SK-N-MC (cell line): Measurements from ENCODE around the gene PCSK2.
A peak's percentile ranks its signal among the peaks of the same experiment; 100 is the strongest.

Experiments
- DNase-seq: peaks from one replicate; pipeline ENCODE4 v3.0.0-alpha.2; 2011; ENCODE audit warnings: low read depth, low spot score
- H3K27ac ChIP-seq: fragments of 200-600 bp; sonication (generic); 2 replicates; pipeline ENCODE4 v1.5.1; 2016; ENCODE audit warnings: mixed run types
- H3K36me3 ChIP-seq: fragments of 200-600 bp; sonication (generic); 2 replicates; pipeline ENCODE4 v1.6.1; 2017; ENCODE audit warnings: antibody characterized with exemption, low read length, mixed read lengths; ENCODE audit not compliant: insufficient read depth
- H3K4me3 ChIP-seq: fragments of 200-600 bp; sonication (generic); 2 replicates; pipeline ENCODE4 v1.5.1; 2016
- H3K9ac ChIP-seq: fragments of 200-600 bp; sonication (generic); 2 replicates; pipeline ENCODE4 v1.8.0; 2017; ENCODE audit warnings: mixed run types, mixed read lengths; ENCODE audit not compliant: insufficient read length
- H3K9me3 ChIP-seq: fragments of 200-600 bp; sonication (generic); 2 replicates; pipeline ENCODE4 v1.6.1; 2017; ENCODE audit warnings: low read depth, mild to moderate bottlenecking, antibody characterized with exemption, low read length, moderate library complexity, mixed read lengths
- EZH2 ChIP-seq: fragments of 200-600 bp; sonication (generic); IDR thresholded peaks from one replicate; pipeline ENCODE4 v1.6.1; 2017; ENCODE audit warnings: antibody characterized with exemption
- FOXP2 ChIP-seq: optimal IDR thresholded peaks from 2 replicates; pipeline ENCODE3; 2011; ENCODE audit warnings: mild to moderate bottlenecking, moderate library complexity; ENCODE audit not compliant: insufficient read depth; ENCODE audit errors: extremely low read length, control extremely low read depth
- POLR2AphosphoS5 ChIP-seq: IDR thresholded peaks from 2 replicates; pipeline ENCODE4 v1.6.1; 2012; ENCODE audit warnings: mild to moderate bottlenecking, low read depth, low read length, borderline replicate concordance

The PCSK2 gene

DNA sequence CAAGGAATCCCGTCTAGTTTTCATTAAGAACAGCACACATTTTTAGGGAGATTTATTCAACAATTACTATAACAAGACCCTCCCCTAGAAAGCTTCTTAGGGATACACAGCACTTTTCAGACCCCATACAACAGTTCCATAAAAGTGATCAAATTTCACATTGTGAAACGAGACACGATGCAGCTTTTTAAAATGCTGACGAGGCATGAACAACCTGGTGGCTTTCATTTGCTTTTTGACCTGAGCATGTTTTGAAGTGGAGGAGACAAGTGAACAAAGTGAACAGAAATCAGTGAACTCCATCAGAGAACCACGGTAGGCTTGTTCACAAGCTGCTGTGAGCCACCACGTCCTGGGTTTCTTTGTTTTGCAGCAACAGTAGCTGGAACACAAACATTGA is 112.2 kb downstream of the PCSK2 start:
- H3K4me3 ChIP-seq, result no peak overlapping the region
- H3K9ac ChIP-seq, result no peak overlapping the region
- peak overlapping the region; percentile 30 for H3K27ac ChIP-seq
- no peak for DNase-seq
- H3K36me3 ChIP-seq, result no peaks in the 10 kb centered on the region
- TF ChIP-seq POLR2AphosphoS5, result no peak
- TF ChIP-seq FOXP2, result no peak
- no peak for TF ChIP-seq EZH2
- H3K9me3 ChIP-seq, result no peaks in the 10 kb centered on the region

- no peak for TF ChIP-seq POLR2AphosphoS5
- TF ChIP-seq EZH2, result no peak
- TF ChIP-seq FOXP2, result no peak
- H3K4me3 ChIP-seq, result no peak overlapping the region
- DNase-seq, result no peak
- H3K36me3 ChIP-seq, result no peaks in the 10 kb centered on the region
- H3K9ac ChIP-seq, result no peak overlapping the region
- peak overlapping the region; percentile 56; the same call in 1 of the 2 replicates for H3K27ac ChIP-seq
- H3K9me3 ChIP-seq, result no peaks in the 10 kb centered on the region
These were observed 116.3 kb downstream of the PCSK2 start for GRCh38 chr20:17343091-17343490.

- Histone ChIP-seq H3K36me3 (no peaks in the 10 kb centered on the region), H3K9me3 (no peaks in the 10 kb centered on the region), H3K4me3 (peak overlapping the region; percentile 66), H3K9ac (no peak overlapping the region), H3K27ac (peak overlapping the region; percentile 56; the same call in 1 of the 2 replicates)
- TF ChIP-seq POLR2AphosphoS5 (no peak; the same call in 1 of the 2 replicates), FOXP2 (no peak), EZH2 (no peak)
- DNase-seq, result no peak
These were observed 117.0 kb downstream of the PCSK2 start for GRCh38 chr20:17343656-17344452.

GRCh38 chr20:17344790-17345189 is 118.0 kb downstream of the PCSK2 start:
- DNase-seq, result no peak
- H3K36me3 ChIP-seq, result no peaks in the 10 kb centered on the region
- H3K9ac ChIP-seq, result no peak overlapping the region
- H3K9me3 ChIP-seq, result no peaks in the 10 kb centered on the region
- peak overlapping the region; percentile 56; the same call in 1 of the 2 replicates for H3K27ac ChIP-seq
- TF ChIP-seq POLR2AphosphoS5 (no peak), FOXP2 (no peak), EZH2 (no peak)
- peak overlapping the region; percentile 66; the same call in 1 of the 2 replicates for H3K4me3 ChIP-seq

GRCh38 chr20:17345321-17345720 is 118.5 kb downstream of the PCSK2 start:
- no peaks in the 10 kb centered on the region for H3K36me3 ChIP-seq
- no peak overlapping the region for H3K9ac ChIP-seq
- TF ChIP-seq EZH2, result no peak
- TF ChIP-seq POLR2AphosphoS5, result no peak
- TF ChIP-seq FOXP2, result no peak
- H3K9me3 ChIP-seq, result no peaks in the 10 kb centered on the region
- no peak overlapping the region for H3K27ac ChIP-seq
- H3K4me3 ChIP-seq, result no peak overlapping the region
- no peak for DNase-seq

DNA sequence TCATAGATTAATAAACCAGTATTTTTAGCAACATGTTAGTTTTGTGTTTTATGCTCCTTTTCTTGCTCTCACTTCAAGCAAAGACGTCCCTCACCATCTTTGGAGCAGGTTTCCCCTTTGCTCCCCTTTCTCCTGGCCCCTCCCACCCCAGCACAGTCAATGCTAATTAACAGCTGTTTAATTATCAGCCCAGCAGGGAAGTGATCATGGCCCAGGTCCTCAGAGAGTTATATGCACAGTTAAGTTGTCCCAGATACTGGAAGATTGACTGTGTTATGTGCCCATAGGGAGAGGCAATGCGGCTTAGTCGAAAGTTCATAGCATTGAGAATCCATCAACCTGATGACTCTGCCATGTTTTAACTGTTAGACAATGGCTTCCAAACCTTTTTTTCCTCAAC is 123.5 kb downstream of the PCSK2 start:
- Histone ChIP-seq H3K9ac (no peak overlapping the region), H3K36me3 (no peaks in the 10 kb centered on the region), H3K4me3 (no peak overlapping the region), H3K9me3 (no peaks in the 10 kb centered on the region), H3K27ac (no peak overlapping the region)
- TF ChIP-seq EZH2, result no peak
- no peak for DNase-seq

- H3K27ac ChIP-seq, result peak overlapping the region; percentile 44; the same call in 1 of the 2 replicates
- TF ChIP-seq POLR2AphosphoS5, result no peak
- no peak for TF ChIP-seq EZH2
- TF ChIP-seq FOXP2, result no peak
- DNase-seq, result no peak
- peak overlapping the region; percentile 33; the same call in 1 of the 2 replicates for H3K4me3 ChIP-seq
- H3K36me3 ChIP-seq, result peaks cover 5% of the 10 kb centered on the region; the same call in 1 of the 2 replicates
- no peaks in the 10 kb centered on the region for H3K9me3 ChIP-seq
- no peak overlapping the region for H3K9ac ChIP-seq
These were observed 130.4 kb downstream of the PCSK2 start for GRCh38 chr20:17357238-17357637.

GRCh38 chr20:17358854-17359253 is 132.0 kb downstream of the PCSK2 start:
- Histone ChIP-seq H3K9me3 (no peaks in the 10 kb centered on the region), H3K36me3 (peaks cover 7% of the 10 kb centered on the region; the same call in 1 of the 2 replicates), H3K4me3 (no peak overlapping the region), H3K9ac (no peak overlapping the region), H3K27ac (no peak overlapping the region)
- DNase-seq, result no peak
- no peak for TF ChIP-seq EZH2
- no peak for TF ChIP-seq FOXP2
- no peak for TF ChIP-seq POLR2AphosphoS5
